Mucosa of stomach (tissue), 1 donor: Measurements from ENCODE around the gene TSFM.

ENCODE experiments used
- H3K27me3 ChIP-seq: one replicate; pipeline ENCODE4 v1.7.0; 2013; ENCODE audit warnings: mild to moderate bottlenecking, low read length; ENCODE audit not compliant: control insufficient read depth, insufficient read depth
- H3K36me3 ChIP-seq: one replicate; pipeline ENCODE4 v1.7.0; 2013; ENCODE audit warnings: low read length; ENCODE audit not compliant: control insufficient read depth, insufficient read depth
- H3K4me1 ChIP-seq: one replicate; pipeline ENCODE4 v1.7.0; 2013; ENCODE audit warnings: mild to moderate bottlenecking, low read length; ENCODE audit not compliant: control insufficient read depth, insufficient read depth
- H3K4me3 ChIP-seq: one replicate; pipeline ENCODE4 v1.7.0; 2013; ENCODE audit warnings: low read length
- H3K9ac ChIP-seq: one replicate; pipeline ENCODE4 v1.7.0; 2013; ENCODE audit warnings: mild to moderate bottlenecking, low read length, moderate library complexity
- H3K9me3 ChIP-seq: one replicate; pipeline ENCODE4 v1.7.0; 2013; ENCODE audit warnings: mild to moderate bottlenecking, low read length, moderate library complexity; ENCODE audit not compliant: control insufficient read depth
- donor health status: Pancreatic carcinoma.

Gene TSFM

DNA sequence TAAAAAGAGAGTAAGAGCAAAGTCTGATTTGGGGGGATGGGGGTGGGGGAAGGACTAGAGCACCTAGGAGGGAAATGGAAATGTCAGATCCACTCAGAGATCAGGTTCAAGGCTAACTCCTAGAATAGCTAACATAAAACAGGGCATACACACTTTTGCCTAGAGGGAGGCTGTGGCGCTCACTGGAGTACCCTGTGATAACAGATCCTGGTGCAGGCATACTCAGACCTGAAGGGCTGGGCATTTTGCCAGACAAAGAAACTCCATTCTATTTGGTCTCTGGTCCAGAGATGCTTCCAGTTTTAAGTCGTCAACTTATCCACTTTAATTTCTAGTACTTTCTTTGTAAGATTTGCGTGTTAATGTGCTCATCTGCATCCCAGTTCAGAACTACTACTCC is 58.1 kb downstream of the TSFM start:
- Histone ChIP-seq H3K27me3 (no peaks in the 10 kb centered on the region), H3K4me1 (peaks cover 73% of the 10 kb centered on the region), H3K4me3 (no peak overlapping the region), H3K9ac (no peak overlapping the region), H3K9me3 (no peaks in the 10 kb centered on the region), H3K36me3 (no peaks in the 10 kb centered on the region)

DNA sequence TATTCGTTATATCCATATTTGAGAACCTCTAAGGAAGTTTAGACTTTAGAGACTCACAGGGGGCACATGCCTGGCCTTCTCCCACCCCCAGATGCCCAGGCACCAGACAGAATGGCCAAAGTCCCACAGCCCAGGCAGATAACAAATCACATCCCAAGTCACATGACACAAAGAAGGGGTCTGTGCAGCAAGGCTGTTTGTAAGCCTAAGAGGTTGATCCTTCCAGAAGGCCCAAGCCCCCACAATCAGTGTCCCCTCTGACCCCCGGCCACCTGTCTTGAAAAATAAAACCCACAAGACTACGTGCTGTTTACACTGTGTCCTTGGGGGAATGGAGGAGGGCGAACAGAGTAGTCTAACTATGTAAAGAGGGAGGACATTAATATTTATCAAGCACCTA is 58.9 kb downstream of the TSFM start:
- H3K4me3 ChIP-seq, result no peak overlapping the region
- H3K36me3 ChIP-seq, result no peaks in the 10 kb centered on the region
- H3K9me3 ChIP-seq, result no peaks in the 10 kb centered on the region
- peak overlapping the region; percentile 14 for H3K9ac ChIP-seq
- peaks cover 69% of the 10 kb centered on the region for H3K4me1 ChIP-seq
- no peaks in the 10 kb centered on the region for H3K27me3 ChIP-seq

DNA sequence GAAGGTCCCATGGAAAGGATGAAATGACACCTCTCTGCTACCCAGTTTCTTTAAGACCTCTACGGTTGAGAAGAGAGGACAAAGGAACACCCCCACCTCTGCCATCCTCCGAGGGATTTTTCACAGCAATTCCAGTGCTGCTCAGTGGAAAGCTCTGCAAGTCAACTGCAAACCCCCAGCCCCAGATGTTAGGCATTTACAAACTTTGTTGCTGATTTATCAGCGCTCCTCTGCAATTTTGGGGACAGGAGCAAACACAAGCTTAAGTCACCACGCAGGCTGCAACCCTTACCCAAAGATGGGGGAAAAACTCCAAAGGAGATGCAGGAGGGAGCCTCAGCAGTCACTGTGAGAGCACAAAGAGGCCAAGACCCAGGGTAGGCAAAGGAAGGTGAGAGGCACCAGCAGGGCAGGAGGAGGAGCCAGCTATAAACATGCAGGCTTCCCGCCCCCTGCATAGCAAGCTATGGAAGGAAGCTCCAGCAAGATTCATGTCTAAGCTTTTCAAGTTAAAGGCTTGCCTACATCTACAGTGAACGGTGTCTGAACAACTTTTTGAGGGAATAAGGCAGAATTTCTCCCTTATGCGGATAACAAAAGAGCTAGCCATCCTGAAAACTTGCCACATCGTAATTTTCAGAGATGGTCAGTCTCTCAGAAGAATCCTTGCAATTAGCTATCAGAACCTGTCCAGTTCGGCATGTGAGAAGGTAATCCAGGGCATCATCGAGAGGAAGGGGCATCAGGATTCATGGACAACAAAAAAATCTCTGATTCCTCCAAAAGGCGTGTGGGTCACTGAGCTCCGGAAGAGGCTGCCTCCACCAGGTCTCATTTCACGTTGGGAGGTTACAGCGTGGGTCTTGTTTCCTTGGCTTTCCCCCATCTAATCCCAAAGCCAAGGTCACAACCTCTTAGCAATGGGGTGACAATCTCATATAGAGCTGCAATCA is 60.0 kb downstream of the TSFM start:
- Histone ChIP-seq H3K9me3 (no peaks in the 10 kb centered on the region), H3K36me3 (no peaks in the 10 kb centered on the region), H3K4me3 (no peak overlapping the region), H3K9ac (peak overlapping the region; percentile 45), H3K4me1 (peaks cover 64% of the 10 kb centered on the region), H3K27me3 (no peaks in the 10 kb centered on the region)

DNA sequence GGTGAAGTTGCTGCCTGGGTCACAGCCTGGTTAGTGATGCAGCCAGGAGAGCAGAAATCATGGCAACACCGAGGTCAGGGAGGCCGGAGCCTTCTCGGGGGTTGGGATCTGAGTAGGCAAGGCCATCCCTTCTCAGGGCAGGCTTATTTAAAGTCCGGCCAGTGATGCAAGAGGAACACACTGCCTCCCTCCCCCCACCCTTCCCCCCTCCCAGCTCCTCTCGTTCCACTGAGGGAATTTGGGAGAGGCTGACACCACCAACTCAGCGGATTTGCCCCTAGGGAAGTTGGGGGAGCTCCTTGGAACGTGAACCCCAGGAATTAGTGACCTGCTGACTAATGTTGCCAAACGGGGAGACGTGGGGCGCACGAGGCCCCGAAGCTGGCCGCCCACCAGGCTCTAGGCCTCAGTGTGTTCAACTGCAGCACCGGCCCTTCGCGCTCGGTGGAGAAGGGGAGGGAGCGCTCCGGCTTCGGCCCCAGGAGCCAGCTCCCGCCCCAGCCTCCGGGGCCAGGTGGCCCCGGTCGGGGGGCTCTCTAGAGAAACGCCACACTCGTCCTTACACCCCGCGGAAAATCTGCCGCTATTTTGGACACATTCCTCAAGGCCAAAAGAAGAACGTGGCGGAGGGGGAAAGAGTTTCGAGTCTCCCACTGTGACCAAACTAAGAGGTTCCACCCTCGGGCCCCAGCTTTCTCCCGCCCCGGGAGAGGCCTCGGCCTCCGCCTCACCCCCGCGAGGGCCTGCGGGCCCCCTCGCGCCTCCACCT is 62.3 kb downstream of the TSFM start:
- Histone ChIP-seq H3K9me3 (no peaks in the 10 kb centered on the region), H3K4me1 (peaks cover 44% of the 10 kb centered on the region), H3K27me3 (no peaks in the 10 kb centered on the region)

DNA sequence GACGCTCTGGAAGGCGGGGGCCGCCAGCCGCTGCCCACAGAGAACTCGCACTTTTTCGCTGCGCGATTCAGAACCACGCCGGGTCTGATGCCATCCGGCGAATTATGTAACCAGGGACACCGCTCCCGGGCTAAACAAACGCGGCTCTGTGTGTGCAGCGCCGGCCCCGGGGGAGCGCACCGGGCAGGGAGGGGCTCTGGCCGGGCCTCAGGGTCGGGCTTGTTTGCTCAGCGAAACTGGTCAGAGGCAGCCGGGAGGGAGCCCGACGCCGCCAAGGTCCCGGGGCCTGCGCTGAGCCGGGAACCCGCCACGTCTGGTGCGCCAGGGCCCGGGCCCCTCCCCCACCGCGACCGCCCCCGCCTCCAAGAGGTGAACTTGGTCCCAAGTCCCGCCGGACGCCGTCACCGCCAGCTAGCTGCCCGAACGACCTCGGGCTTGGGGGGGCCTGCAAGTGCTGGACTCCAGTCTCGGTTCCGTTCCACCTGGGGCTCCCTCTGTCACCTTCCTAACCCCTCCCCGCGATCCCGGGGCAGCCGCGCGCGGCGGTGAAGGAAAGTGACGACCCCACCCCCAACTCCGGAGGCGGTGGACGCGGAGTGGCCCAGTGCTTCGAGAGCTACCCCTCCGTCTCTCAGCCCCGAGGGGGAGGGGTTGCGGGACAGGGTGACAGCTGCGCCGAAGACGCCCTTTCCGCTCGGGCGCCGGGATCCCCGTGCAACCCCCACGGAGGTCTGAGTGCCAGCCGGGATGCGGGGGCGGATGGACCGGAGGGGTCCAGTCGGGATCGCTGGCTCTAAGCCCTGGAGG is 63.1 kb downstream of the TSFM start:
- H3K4me3 ChIP-seq, result peak overlapping the region; percentile 82
- peaks cover 36% of the 10 kb centered on the region for H3K4me1 ChIP-seq
- H3K9ac ChIP-seq, result peak overlapping the region; percentile 99
- H3K9me3 ChIP-seq, result no peaks in the 10 kb centered on the region
- no peaks in the 10 kb centered on the region for H3K36me3 ChIP-seq
- peaks cover 3% of the 10 kb centered on the region for H3K27me3 ChIP-seq

More for the DNA sequence above, 62.3 kb downstream of the TSFM start:
- peak overlapping the region; percentile 99 for H3K9ac ChIP-seq
- H3K4me3 ChIP-seq, result peak overlapping the region; percentile 82
- H3K36me3 ChIP-seq, result no peaks in the 10 kb centered on the region

DNA sequence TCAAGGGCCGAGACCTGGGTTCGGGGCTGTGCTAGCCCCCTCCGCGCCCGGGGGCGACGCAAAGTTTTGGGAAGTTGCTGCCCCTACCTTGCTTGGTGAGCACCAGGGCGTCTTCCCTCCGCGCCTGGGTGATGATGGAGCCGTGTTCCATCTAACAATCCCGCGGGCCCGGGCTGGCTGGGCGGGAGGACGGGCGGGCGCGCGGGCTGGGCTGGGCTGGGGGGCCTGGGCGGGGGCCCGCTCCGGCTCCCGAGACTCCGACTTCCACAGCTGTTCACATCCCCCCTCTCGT is 63.6 kb downstream of the TSFM start:
- Histone ChIP-seq H3K9me3 (no peaks in the 10 kb centered on the region), H3K4me3 (peak overlapping the region; percentile 82), H3K4me1 (peaks cover 31% of the 10 kb centered on the region), H3K27me3 (peaks cover 3% of the 10 kb centered on the region), H3K9ac (peak overlapping the region; percentile 99), H3K36me3 (no peaks in the 10 kb centered on the region)

DNA sequence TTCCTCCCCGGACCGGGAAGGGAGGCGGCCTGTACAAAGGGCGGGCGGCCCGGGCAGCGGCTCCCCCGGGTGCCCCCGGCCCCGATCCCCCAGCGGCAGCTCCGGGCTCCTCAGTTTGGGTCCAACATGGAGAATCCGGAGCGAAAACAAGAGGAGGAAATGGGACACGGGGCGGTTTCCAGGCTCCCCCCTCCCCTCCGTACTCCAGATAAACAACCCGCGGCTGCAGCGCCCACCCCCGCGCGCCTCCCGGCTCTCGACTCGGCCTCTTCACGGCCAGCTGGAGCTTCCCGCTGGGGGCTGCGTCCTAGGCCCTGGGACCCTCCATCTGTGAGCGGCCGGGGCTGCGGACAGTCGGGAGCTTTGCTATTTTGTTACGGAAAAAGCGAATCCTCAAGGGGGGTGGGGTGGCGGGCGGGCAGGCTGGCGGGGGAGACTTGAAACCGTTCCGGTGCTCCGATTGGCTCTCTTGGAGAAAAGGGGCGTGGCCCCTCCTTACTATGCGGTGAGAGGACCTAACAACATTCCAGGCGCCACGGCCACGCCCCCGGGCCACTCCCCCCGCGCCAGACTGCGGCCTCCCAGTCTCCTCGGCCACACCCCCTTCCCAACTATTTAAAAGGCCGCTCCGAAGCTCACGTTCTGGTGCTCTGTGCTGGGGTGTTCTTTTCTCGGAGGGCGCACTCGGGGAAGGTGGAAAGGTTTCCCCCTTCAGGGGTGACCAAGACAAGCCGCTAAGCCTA is 64.2 kb downstream of the TSFM start, which contains the start of gene CTDSP2:
Gene CTDSP2, minus strand, starts transcription at position 153 of the 743 bp plus-strand sequence. CDS start 294 bp downstream, outside the sequence.
- Histone ChIP-seq H3K27me3 (peaks cover 7% of the 10 kb centered on the region), H3K36me3 (no peaks in the 10 kb centered on the region), H3K9ac (peak within 1 kb of the TSS; percentile 99), H3K4me1 (peaks cover 26% of the 10 kb centered on the region), H3K9me3 (no peaks in the 10 kb centered on the region), H3K4me3 (peak within 1 kb of the TSS; percentile 82)
